ENCODE results near the gene USP3. TPM values are rescaled to one million over a fixed set of nuclear protein-coding genes. Genes with fewer than 3 reads are reported as not detected.

USP3 gene
- polyA plus RNA-seq, 1 donor (not counting 4 experiments of a cell fraction or from before 2014, with no cell fraction given), result 16.2 TPM

DNA sequence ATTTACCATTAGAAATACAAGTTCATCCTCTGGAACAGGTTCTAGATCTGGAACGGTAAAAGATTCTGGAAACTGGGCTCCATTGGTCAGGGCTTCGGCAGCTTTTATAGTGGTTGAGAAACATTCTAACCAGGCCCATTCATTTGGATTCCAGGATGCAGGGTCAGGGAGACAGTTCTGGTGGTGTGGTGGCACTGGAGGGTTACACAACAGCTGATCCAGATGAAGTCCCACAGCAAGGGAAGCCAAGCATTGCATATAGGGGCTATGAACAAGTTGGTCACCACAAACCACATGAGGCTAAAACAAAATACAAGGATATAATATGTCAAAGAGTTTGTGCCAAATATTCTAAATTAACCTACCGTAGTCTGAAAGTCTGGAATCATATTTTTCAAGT is 135.8 kb downstream of the USP3 start:
- H3K4me1 ChIP-seq (ENCODE audit: control insufficient read depth, extremely low read depth, insufficient read depth, low read length), result no peaks in the 10 kb centered on the region
- H3K27ac ChIP-seq (ENCODE audit: control insufficient read depth, insufficient read depth, low read length), result no peak overlapping the region
- no peaks in the 10 kb centered on the region for H3K9me1 ChIP-seq (ENCODE audit: control insufficient read depth, extremely low read depth, insufficient read depth, low read length)
- H3K9me3 ChIP-seq (ENCODE audit: control insufficient read depth, low read depth, low read length), result no peaks in the 10 kb centered on the region
- no peak overlapping the region for H3K9ac ChIP-seq (ENCODE audit: control insufficient read depth, extremely low read depth, insufficient read depth, low read length)
- dilution Hi-C loops (cut with MboI; ENCODE audit: extremely low pct_ligation_motif_present, low sequenced_read_pairs), result no loop called here
- no peaks in the 10 kb centered on the region for H4K20me1 ChIP-seq (ENCODE audit: control insufficient read depth, extremely low read depth, insufficient read depth, low read length)
- no peak overlapping the region for H3K4me2 ChIP-seq (ENCODE audit: control insufficient read depth, extremely low read depth, insufficient read depth, low read depth, low read length)
- TF ChIP-seq EZH2 (IDR thresholded peaks at IDR 0.05; ENCODE audit: low read length), result no peak
- TF ChIP-seq, protein P1, sequence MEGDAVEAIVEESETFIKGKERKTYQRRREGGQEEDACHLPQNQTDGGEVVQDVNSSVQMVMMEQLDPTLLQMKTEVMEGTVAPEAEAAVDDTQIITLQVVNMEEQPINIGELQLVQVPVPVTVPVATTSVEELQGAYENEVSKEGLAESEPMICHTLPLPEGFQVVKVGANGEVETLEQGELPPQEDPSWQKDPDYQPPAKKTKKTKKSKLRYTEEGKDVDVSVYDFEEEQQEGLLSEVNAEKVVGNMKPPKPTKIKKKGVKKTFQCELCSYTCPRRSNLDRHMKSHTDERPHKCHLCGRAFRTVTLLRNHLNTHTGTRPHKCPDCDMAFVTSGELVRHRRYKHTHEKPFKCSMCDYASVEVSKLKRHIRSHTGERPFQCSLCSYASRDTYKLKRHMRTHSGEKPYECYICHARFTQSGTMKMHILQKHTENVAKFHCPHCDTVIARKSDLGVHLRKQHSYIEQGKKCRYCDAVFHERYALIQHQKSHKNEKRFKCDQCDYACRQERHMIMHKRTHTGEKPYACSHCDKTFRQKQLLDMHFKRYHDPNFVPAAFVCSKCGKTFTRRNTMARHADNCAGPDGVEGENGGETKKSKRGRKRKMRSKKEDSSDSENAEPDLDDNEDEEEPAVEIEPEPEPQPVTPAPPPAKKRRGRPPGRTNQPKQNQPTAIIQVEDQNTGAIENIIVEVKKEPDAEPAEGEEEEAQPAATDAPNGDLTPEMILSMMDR (optimal IDR thresholded peaks at IDR 0.05 in 1 of 3, IDR thresholded peaks at IDR 0.05 in 1 of 3, conservative IDR thresholded peaks at IDR 0.05 in 1 of 3; ENCODE audit: extremely low read depth in 1 of 3, insufficient read depth in 2 of 3, low read length in 3 of 3), result no peak
- no peak overlapping the region for H3K4me3 ChIP-seq (ENCODE audit: control insufficient read depth in 2 of 3, extremely low read depth in 1 of 3, insufficient read depth in 2 of 3, low read depth in 1 of 3, low read length in 3 of 3)
- H3K79me2 ChIP-seq (ENCODE audit: control insufficient read depth, insufficient read depth, low read length), result no peaks in the 10 kb centered on the region
- DNase-seq (ENCODE audit: low read depth, low spot score) (no peak), FAIRE-seq (no peak)
- peaks cover 4 to 16% of the 10 kb centered on the region in 2 experiments for H3K36me3 ChIP-seq (ENCODE audit: control insufficient read depth in 2 of 2, extremely low read depth in 1 of 2, insufficient read depth in 2 of 2, low read length in 2 of 2)
- H2AFZ ChIP-seq (ENCODE audit: control insufficient read depth, low read length), result no peak overlapping the region
- no peaks in the 10 kb centered on the region for H3K27me3 ChIP-seq (ENCODE audit: control insufficient read depth, extremely low read depth, insufficient read depth, low read length)

Other genes starting within 250 kb of the USP3 start
- 4.6 to 7.7 TPM (median 7.0 TPM) in 3 replicates for gene APH1B, start 227.0 kb upstream of the USP3 start, polyA plus RNA-seq
- 101 to 220 TPM (median 158 TPM) in 3 replicates for gene CA12, start 122.7 kb upstream of the USP3 start, polyA plus RNA-seq
- 0.04 TPM in 2 of 3 replicates, not detected in the other for gene FBXL22, start 92.8 kb downstream of the USP3 start, polyA plus RNA-seq

Data from keratinocyte (primary cell).